ENCODE results near the gene WDFY2. TPM values are rescaled to one million over a fixed set of nuclear protein-coding genes. Genes with fewer than 3 reads are reported as not detected.

The WDFY2 gene
- total and polyA plus RNA-seq, 2 experiments from 2014 or later: 11.4 to 24.0 TPM

- TF ChIP-seq CREB1 (CRISPR knock-in tag; IDR thresholded peaks at IDR 0.05; ENCODE audit: low read depth) (no peak), ETS1 (IDR thresholded peaks at IDR 0.05) (no peak)
These were observed 129.5 kb downstream of the WDFY2 start (continued) for GRCh38 chr13:51713807-51714206.

GRCh38 chr13:51714663-51715168 lies 130.5 kb downstream of the WDFY2 start:
- H3K27ac ChIP-seq (ENCODE audit: low read depth): no peak overlapping the region
- H3K4me2 ChIP-seq: no peak overlapping the region
- no peak for ATAC-seq
- TF ChIP-seq CTCF (conservative IDR thresholded peaks at IDR 0.05; ENCODE audit: low read depth in 2 of 2) (no peak), NANOG (IDR thresholded peaks at IDR 0.05; ENCODE audit: borderline replicate concordance) (no peak), EZH2 (IDR thresholded peaks at IDR 0.05; ENCODE audit: low read depth, unreplicated experiment) (no peak), POLR2AphosphoS5 (IDR thresholded peaks at IDR 0.05; ENCODE audit: low read depth) (no peak)
- Mint-ChIP-seq H3K9me3 (peaks cover 3% of the 10 kb centered on the region; the same call in 2 of the 3 replicates), H3K27ac (no peak overlapping the region), H3K4me1 (no peaks in the 10 kb centered on the region; the same call in 2 of the 3 replicates), H3K27me3 (ENCODE audit: insufficient read depth, low read depth, poor library complexity) (no peaks in the 10 kb centered on the region), H3K36me3 (ENCODE audit: low read depth) (peaks cover 14% of the 10 kb centered on the region), H3K4me3 (no peak overlapping the region)
- no peaks in the 10 kb centered on the region for H3F3A ChIP-seq (replicated peaks; ENCODE audit: low read depth)
- no peaks in the 10 kb centered on the region for H3K27me3 ChIP-seq (ENCODE audit: insufficient read depth)
- H3K79me2 ChIP-seq (replicated peaks; ENCODE audit: insufficient read depth): no peaks in the 10 kb centered on the region
- no peaks in the 10 kb centered on the region for H3K36me3 ChIP-seq (ENCODE audit: insufficient read depth)
- no peak for DNase-seq (ENCODE audit: low spot score)
- H3K4me3 ChIP-seq: no peak overlapping the region
- H2AFZ ChIP-seq: no peak overlapping the region
- no peaks in the 10 kb centered on the region for H3K9me2 ChIP-seq (ENCODE audit: insufficient read depth)
- 0 out of 2 replicates have a peak, but pooled peaks cover 5% of the 10 kb centered on the region for H4K20me1 ChIP-seq (replicated peaks; ENCODE audit: insufficient read depth)
- H3K4me1 ChIP-seq (ENCODE audit: insufficient read depth): no peaks in the 10 kb centered on the region

GRCh38 chr13:51715613-51716012 lies 131.4 kb downstream of the WDFY2 start:
- H3K9me3 Mint-ChIP-seq: peaks cover 3% of the 10 kb centered on the region; the same call in 1 of the 3 replicates
- Histone ChIP-seq H3K4me1 (ENCODE audit: insufficient read depth) (no peaks in the 10 kb centered on the region), H3K27me3 (ENCODE audit: insufficient read depth) (no peaks in the 10 kb centered on the region), H3K4me2 (no peak overlapping the region), H3K27ac (ENCODE audit: low read depth) (no peak overlapping the region), H3K79me2 (replicated peaks; ENCODE audit: insufficient read depth) (no peaks in the 10 kb centered on the region), H3K36me3 (ENCODE audit: insufficient read depth) (no peaks in the 10 kb centered on the region), H3F3A (replicated peaks; ENCODE audit: low read depth) (no peaks in the 10 kb centered on the region), H3K9me2 (ENCODE audit: insufficient read depth) (no peaks in the 10 kb centered on the region), H2AFZ (no peak overlapping the region), H4K20me1 (replicated peaks; ENCODE audit: insufficient read depth) (0 out of 2 replicates have a peak, but pooled peaks cover 5% of the 10 kb centered on the region), H3K4me3 (no peak overlapping the region)
- H3K27ac Mint-ChIP-seq: no peak overlapping the region
- no peaks in the 10 kb centered on the region; the same call in 2 of the 3 replicates for H3K4me1 Mint-ChIP-seq
- no peaks in the 10 kb centered on the region for H3K27me3 Mint-ChIP-seq (ENCODE audit: insufficient read depth, low read depth, poor library complexity)
- peaks cover 7% of the 10 kb centered on the region for H3K36me3 Mint-ChIP-seq (ENCODE audit: low read depth)
- ATAC-seq: no peak
- no peak overlapping the region for H3K4me3 Mint-ChIP-seq
- DNase-seq (ENCODE audit: low spot score): no peak
- TF ChIP-seq POLR2AphosphoS5 (IDR thresholded peaks at IDR 0.05; ENCODE audit: low read depth) (no peak), EZH2phosphoT487 (IDR thresholded peaks at IDR 0.05; ENCODE audit: unreplicated experiment) (no peak), EZH2 (IDR thresholded peaks at IDR 0.05; ENCODE audit: low read depth, unreplicated experiment) (no peak), CREB1 (CRISPR knock-in tag; IDR thresholded peaks at IDR 0.05; ENCODE audit: low read depth) (no peak), REST (IDR thresholded peaks at IDR 0.05; ENCODE audit: unreplicated experiment) (no peak)
